ENCODE data around the gene CFAP119.

The CFAP119 gene

GRCh38 chr16:30780549-30780948 is 18.7 kb upstream of the CFAP119 start:
- no peak for DNase-seq

GRCh38 chr16:30780021-30780420 is 18.2 kb upstream of the CFAP119 start:
- no peak for DNase-seq

GRCh38 chr16:30779596-30779995 is 17.7 kb upstream of the CFAP119 start:
- no peak for DNase-seq

GRCh38 chr16:30778549-30779244 is 16.8 kb upstream of the CFAP119 start:
- DNase-seq = no peak

- no peak for DNase-seq
Measured at GRCh38 chr16:30777591-30778297, 15.9 kb upstream of the CFAP119 start.

GRCh38 chr16:30775392-30776188 is 13.7 kb upstream of the CFAP119 start:
- peak; percentile 68 for DNase-seq

- no peak for DNase-seq
Measured at GRCh38 chr16:30775131-30775391, 13.2 kb upstream of the CFAP119 start.

- no peak for DNase-seq
Measured at GRCh38 chr16:30774367-30775130, 12.7 kb upstream of the CFAP119 start.

- DNase-seq = no peak
Measured at GRCh38 chr16:30773826-30774225, 12.0 kb upstream of the CFAP119 start.

- DNase-seq = no peak
Measured at GRCh38 chr16:30771726-30772125, 9.9 kb upstream of the CFAP119 start.

- no peak for DNase-seq
Measured at GRCh38 chr16:30769379-30770089, 7.7 kb upstream of the CFAP119 start.

GRCh38 chr16:30768583-30769181 is 6.8 kb upstream of the CFAP119 start:
- DNase-seq = no peak

- DNase-seq = no peak
Measured at GRCh38 chr16:30767767-30768465, 6.1 kb upstream of the CFAP119 start.

GRCh38 chr16:30766933-30767284 is 5.0 kb upstream of the CFAP119 start:
- DNase-seq = no peak

GRCh38 chr16:30766206-30766932 is 4.5 kb upstream of the CFAP119 start:
- no peak for DNase-seq

GRCh38 chr16:30764816-30765465 is 3.1 kb upstream of the CFAP119 start:
- no peak for DNase-seq

- no peak for DNase-seq
Measured at GRCh38 chr16:30764086-30764485, 2.2 kb upstream of the CFAP119 start.

- no peak for DNase-seq
Measured at GRCh38 chr16:30762991-30763725, 1.3 kb upstream of the CFAP119 start.

- no peak for DNase-seq
Measured at GRCh38 chr16:30761427-30761927, 385 bp downstream of the CFAP119 start.
